Measurements from ENCODE around the gene PPP1R15A. TPM values are rescaled to one million over a fixed set of nuclear protein-coding genes. Genes with fewer than 3 reads are reported as not detected.

The PPP1R15A gene
- total RNA-seq, 4 donors from 2014 or later = 28.7 to 73.9 (median 39.8) TPM

DNA sequence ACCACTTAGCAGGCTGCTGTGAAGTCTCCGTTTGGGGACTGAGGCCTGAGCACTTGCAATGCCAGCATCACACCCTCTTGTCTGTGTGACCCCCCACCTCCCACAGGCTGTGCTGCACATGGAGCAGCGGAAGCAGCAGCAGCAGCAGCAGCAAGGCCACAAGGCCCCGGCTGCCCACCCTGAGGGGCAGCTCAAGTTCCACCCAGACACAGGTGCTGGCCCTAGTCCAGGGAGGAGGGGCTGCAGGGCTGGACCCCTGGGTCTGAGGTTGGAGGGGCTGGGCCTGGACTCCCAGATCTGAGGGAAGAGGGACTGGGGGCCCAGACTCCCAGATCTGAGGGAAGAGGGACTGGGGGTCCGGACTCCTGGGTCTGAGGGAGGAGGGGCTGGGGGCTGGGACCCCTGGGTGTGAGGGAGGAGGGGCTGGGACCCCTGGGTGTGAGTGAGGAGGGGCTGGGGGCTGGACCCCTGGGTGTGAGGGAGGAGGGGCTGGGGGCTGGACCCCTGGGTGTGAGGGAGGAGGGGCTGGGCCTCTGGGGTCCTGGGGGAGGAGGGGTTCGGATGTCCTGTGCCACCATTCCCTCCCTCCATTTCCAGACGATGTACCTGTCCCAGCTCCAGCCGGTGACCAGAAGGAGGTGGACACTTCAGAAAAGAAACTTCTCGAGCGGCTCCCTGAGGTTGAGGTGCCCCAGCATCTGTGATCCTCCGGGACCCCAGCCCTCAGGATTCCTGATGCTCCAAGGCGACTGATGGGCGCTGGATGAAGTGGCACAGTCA lies 49.7 kb downstream of the PPP1R15A start:
- no peaks in the 10 kb centered on the region for H3K4me1 ChIP-seq
- no peaks in the 10 kb centered on the region for H3K27me3 ChIP-seq
- DNase-seq = no peak
- no peak overlapping the region for H3K27ac ChIP-seq
- no peak overlapping the region for H3K4me3 ChIP-seq
- in situ Hi-C loops (cut with MboI; ENCODE audit: low sequenced_read_pairs in 4 of 4) = no loop called here
- TF ChIP-seq, protein P1, sequence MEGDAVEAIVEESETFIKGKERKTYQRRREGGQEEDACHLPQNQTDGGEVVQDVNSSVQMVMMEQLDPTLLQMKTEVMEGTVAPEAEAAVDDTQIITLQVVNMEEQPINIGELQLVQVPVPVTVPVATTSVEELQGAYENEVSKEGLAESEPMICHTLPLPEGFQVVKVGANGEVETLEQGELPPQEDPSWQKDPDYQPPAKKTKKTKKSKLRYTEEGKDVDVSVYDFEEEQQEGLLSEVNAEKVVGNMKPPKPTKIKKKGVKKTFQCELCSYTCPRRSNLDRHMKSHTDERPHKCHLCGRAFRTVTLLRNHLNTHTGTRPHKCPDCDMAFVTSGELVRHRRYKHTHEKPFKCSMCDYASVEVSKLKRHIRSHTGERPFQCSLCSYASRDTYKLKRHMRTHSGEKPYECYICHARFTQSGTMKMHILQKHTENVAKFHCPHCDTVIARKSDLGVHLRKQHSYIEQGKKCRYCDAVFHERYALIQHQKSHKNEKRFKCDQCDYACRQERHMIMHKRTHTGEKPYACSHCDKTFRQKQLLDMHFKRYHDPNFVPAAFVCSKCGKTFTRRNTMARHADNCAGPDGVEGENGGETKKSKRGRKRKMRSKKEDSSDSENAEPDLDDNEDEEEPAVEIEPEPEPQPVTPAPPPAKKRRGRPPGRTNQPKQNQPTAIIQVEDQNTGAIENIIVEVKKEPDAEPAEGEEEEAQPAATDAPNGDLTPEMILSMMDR (IDR thresholded peaks at IDR 0.05 in 4 of 5, conservative IDR thresholded peaks at IDR 0.05 in 1 of 5) = no peak
- TF ChIP-seq POLR2A (IDR thresholded peaks at IDR 0.05) = no peak
- ATAC-seq = no peak
- H3K9me3 ChIP-seq = no peaks in the 10 kb centered on the region
- intact Hi-C loops (cut with DNase I; ENCODE audit: low total_unique reads) = no loop called here
- peaks cover 0 to 52% of the 10 kb centered on the region in 2 donors for H3K36me3 ChIP-seq

DNA sequence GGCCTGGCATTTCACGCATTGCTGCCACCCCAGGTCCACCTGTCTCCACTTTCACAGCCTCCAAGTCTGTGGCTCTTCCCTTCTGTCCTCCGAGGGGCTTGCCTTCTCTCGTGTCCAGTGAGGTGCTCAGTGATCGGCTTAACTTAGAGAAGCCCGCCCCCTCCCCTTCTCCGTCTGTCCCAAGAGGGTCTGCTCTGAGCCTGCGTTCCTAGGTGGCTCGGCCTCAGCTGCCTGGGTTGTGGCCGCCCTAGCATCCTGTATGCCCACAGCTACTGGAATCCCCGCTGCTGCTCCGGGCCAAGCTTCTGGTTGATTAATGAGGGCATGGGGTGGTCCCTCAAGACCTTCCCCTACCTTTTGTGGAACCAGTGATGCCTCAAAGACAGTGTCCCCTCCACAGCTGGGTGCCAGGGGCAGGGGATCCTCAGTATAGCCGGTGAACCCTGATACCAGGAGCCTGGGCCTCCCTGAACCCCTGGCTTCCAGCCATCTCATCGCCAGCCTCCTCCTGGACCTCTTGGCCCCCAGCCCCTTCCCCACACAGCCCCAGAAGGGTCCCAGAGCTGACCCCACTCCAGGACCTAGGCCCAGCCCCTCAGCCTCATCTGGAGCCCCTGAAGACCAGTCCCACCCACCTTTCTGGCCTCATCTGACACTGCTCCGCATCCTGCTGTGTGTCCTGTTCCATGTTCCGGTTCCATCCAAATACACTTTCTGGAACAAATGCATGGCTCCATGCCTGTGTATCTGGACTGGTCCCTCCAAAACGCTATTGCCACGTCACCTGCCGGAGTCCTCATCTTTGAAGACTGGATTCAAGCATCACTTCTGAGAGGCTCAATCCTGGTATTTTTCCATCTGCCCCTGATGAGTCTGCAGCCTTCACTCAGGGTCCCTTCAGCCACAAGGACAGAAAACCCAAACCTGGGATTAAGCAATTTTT lies 50.6 kb downstream of the PPP1R15A start:
- no peak for DNase-seq
- Histone ChIP-seq H3K4me3 (no peak overlapping the region), H3K4me1 (no peaks in the 10 kb centered on the region), H3K36me3 (peaks cover 0 to 52% of the 10 kb centered on the region in 2 donors), H3K27ac (no peak overlapping the region), H3K9me3 (no peaks in the 10 kb centered on the region), H3K27me3 (no peaks in the 10 kb centered on the region)
- intact Hi-C loops (cut with DNase I; ENCODE audit: low total_unique reads) = no loop called here
- no peak for TF ChIP-seq POLR2A (IDR thresholded peaks at IDR 0.05)
- TF ChIP-seq, protein P1 (IDR thresholded peaks at IDR 0.05 in 4 of 5, conservative IDR thresholded peaks at IDR 0.05 in 1 of 5) = no peak
- in situ Hi-C loops (cut with MboI; ENCODE audit: low sequenced_read_pairs in 4 of 4) = no loop called here
- no peak for ATAC-seq

GRCh38 chr19:48925240-48925843 lies 53.1 kb downstream of the PPP1R15A start:
- Histone ChIP-seq H3K36me3 (peaks cover 0 to 30% of the 10 kb centered on the region in 2 donors), H3K4me3 (no peak overlapping the region), H3K9me3 (no peaks in the 10 kb centered on the region), H3K27me3 (no peaks in the 10 kb centered on the region), H3K4me1 (no peaks in the 10 kb centered on the region), H3K27ac (no peak overlapping the region)
- no peak for ATAC-seq
- intact Hi-C loops (cut with DNase I; ENCODE audit: low total_unique reads) (no loop called here), in situ Hi-C loops (cut with MboI; ENCODE audit: low sequenced_read_pairs in 4 of 4) (no loop called here)
- no peak for DNase-seq
- TF ChIP-seq POLR2A (IDR thresholded peaks at IDR 0.05) = no peak
- TF ChIP-seq, protein P1 (IDR thresholded peaks at IDR 0.05 in 4 of 5, conservative IDR thresholded peaks at IDR 0.05 in 1 of 5) = no peak

Other genes starting within 250 kb of the PPP1R15A start
- 10 to 100 TPM in 1 of 4 donors, 1 to 10 TPM in 3; 1.7 to 12.9 (median 4.4) TPM for gene DBP, start 235.0 kb upstream of the PPP1R15A start, total RNA-seq
- 1 to 10 TPM; 1.6 to 3.5 (median 2.6) TPM for gene CA11, start 226.2 kb upstream of the PPP1R15A start, total RNA-seq
- not detected for gene NTN5, start 199.4 kb upstream of the PPP1R15A start, total RNA-seq
- under 1 TPM in 1 of 4 donors, not detected in 3; 0.19 TPM for gene FUT2, start 176.4 kb upstream of the PPP1R15A start, total RNA-seq
- gene MAMSTR, start 152.7 kb upstream of the PPP1R15A start, total RNA-seq = 10 to 100 TPM in 1 of 4 donors, 1 to 10 TPM in 3; 3.4 to 10.8 (median 5.4) TPM
- gene RASIP1, start 131.8 kb upstream of the PPP1R15A start, total RNA-seq = 1 to 10 TPM; 3.4 to 8.1 (median 6.3) TPM
- 1 to 10 TPM in 1 of 4 donors, not detected in 3; 2.1 TPM for gene IZUMO1, start 125.5 kb upstream of the PPP1R15A start, total RNA-seq
- 1 to 10 TPM in 2 of 4 donors, under 1 TPM in 2; 0.61 to 1.3 (median 0.98) TPM for gene FUT1, start 119.8 kb upstream of the PPP1R15A start, total RNA-seq
- not detected for gene FGF21, start 116.9 kb upstream of the PPP1R15A start, total RNA-seq
- 10 to 100 TPM; 28.0 to 56.6 (median 43.8) TPM for gene BCAT2, start 61.4 kb upstream of the PPP1R15A start, total RNA-seq
- 1 to 10 TPM in 3 of 4 donors, not detected in 1; 1.2 to 1.9 (median 1.7) TPM for gene HSD17B14, start 35.9 kb upstream of the PPP1R15A start, total RNA-seq
- 1 to 10 TPM; 3.4 to 9.7 (median 6.3) TPM for gene PLEKHA4, start 3.8 kb upstream of the PPP1R15A start, total RNA-seq
- gene TULP2, start 26.3 kb downstream of the PPP1R15A start, total RNA-seq = not detected
- 100 to 1,000 TPM in 3 of 4 donors, 10 to 100 TPM in 1; 83.9 to 162 (median 148) TPM for gene NUCB1, start 27.9 kb downstream of the PPP1R15A start, total RNA-seq
- not detected for gene DHDH, start 61.3 kb downstream of the PPP1R15A start, total RNA-seq
- 10 to 100 TPM in 3 of 4 donors, 1 to 10 TPM in 1; 7.9 to 21.8 (median 18.0) TPM for gene BAX, start 82.5 kb downstream of the PPP1R15A start, total RNA-seq
- gene FTL, start 92.9 kb downstream of the PPP1R15A start, total RNA-seq = 1,000 to 10,000 TPM in 3 of 4 donors, 100 to 1,000 TPM in 1; 894 to 1,364 (median 1,121) TPM
- 100 to 1,000 TPM; 110 to 221 (median 126) TPM for gene GYS1, start 120.9 kb downstream of the PPP1R15A start, total RNA-seq
- 100 to 1,000 TPM; 134 to 185 (median 146) TPM for gene RUVBL2, start 121.5 kb downstream of the PPP1R15A start, total RNA-seq
- gene LHB, start 144.7 kb downstream of the PPP1R15A start, total RNA-seq = 1 to 10 TPM in 1 of 4 donors, not detected in 3; 1.9 TPM
- gene CGB3, start 151.9 kb downstream of the PPP1R15A start, total RNA-seq = not detected
- gene CGB2, start 159.5 kb downstream of the PPP1R15A start, total RNA-seq = not detected
- gene CGB1, start 164.5 kb downstream of the PPP1R15A start, total RNA-seq = not detected
- gene CGB5, start 171.4 kb downstream of the PPP1R15A start, total RNA-seq = not detected
- gene CGB8, start 176.7 kb downstream of the PPP1R15A start, total RNA-seq = not detected
- gene CGB7, start 185.3 kb downstream of the PPP1R15A start, total RNA-seq = 1 to 10 TPM in 1 of 4 donors, under 1 TPM in 1, not detected in 2; 0.42 to 1.1 TPM
- 1 to 10 TPM; 1.3 to 6.8 (median 2.9) TPM for gene NTF4, start 192.4 kb downstream of the PPP1R15A start, total RNA-seq
- gene KCNA7, start 200.3 kb downstream of the PPP1R15A start, total RNA-seq = 10 to 100 TPM in 3 of 4 donors, 1 to 10 TPM in 1; 4.3 to 20.2 (median 13.9) TPM
- 100 to 1,000 TPM in 2 of 4 donors, 10 to 100 TPM in 2; 55.6 to 305 (median 107) TPM for gene SNRNP70, start 213.0 kb downstream of the PPP1R15A start, total RNA-seq
- 10 to 100 TPM; 25.7 to 97.9 (median 34.0) TPM for gene LIN7B, start 241.9 kb downstream of the PPP1R15A start, total RNA-seq
- 10 to 100 TPM in 1 of 4 donors, 1 to 10 TPM in 3; 1.3 to 11.7 (median 3.5) TPM for gene C19orf73, start 246.7 kb downstream of the PPP1R15A start, total RNA-seq
- gene PPFIA3, start 247.1 kb downstream of the PPP1R15A start, total RNA-seq = 1 to 10 TPM; 1.9 to 4.1 (median 3.0) TPM

All from gastrocnemius medialis (tissue), 4 donors.